Measurements from ENCODE around the gene NECAB3.

The NECAB3 gene

GRCh38 chr20:33670715-33671499, 3.3 kb downstream of the NECAB3 start:
- Histone ChIP-seq H3K4me3 (ENCODE audit: insufficient read depth, low read depth, low read length, poor library complexity, severe bottlenecking) (no peak overlapping the region), H3K27ac (ENCODE audit: insufficient read depth, low read length, poor library complexity, severe bottlenecking) (no peak overlapping the region), H3K27me3 (replicated peaks; ENCODE audit: control insufficient read depth, insufficient read depth, low read length, poor library complexity, severe bottlenecking) (no peaks in the 10 kb centered on the region), H3K9me3 (ENCODE audit: control insufficient read depth, low read length) (no peaks in the 10 kb centered on the region), H3K36me3 (ENCODE audit: control insufficient read depth, insufficient read depth, low read length) (no peaks in the 10 kb centered on the region), H3K4me1 (ENCODE audit: control insufficient read depth, insufficient read depth, low read length, poor library complexity, severe bottlenecking) (peaks cover 29% of the 10 kb centered on the region)
- DNase-seq, result no peak

DNA sequence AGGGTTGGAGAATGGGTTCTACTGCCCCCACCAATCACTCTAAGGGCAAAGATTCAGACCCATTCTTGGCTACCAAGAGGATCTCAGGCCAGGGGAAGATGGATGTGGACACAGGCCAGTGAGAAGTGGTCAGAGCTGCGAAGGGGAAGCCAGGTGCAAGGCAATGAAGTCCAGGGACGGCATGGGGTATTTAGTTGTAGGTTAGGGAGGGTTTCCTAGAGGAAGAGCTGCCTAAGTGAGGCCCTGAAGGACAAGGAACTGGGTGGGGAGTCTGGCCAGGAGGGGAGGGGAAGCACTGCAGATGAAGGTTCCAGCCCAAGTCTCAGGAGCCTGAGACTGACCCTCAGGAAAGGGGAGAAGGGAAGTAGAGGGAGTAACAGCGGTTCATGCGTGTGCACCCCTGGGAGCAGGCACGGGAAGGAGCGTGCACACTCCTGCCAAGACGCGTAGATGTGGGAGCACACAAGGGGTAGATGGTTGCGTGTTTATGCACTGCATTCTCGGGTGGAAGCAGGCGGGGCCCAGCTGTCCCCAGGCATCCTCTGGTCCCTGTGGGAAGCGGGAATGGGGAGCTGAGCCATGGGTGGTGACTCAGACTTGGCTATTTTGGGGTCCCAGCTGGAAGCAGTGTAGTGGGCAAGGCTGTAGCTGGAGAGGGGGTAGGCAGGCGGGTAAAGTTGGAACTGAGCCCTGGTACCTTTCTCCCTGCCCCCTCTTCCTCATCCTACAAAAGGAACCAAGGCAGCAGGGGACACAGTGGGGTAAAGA, 4.2 kb downstream of the NECAB3 start:
- H3K4me3 ChIP-seq (ENCODE audit: insufficient read depth, low read depth, low read length, poor library complexity, severe bottlenecking), result no peak overlapping the region
- H3K27me3 ChIP-seq (replicated peaks; ENCODE audit: control insufficient read depth, insufficient read depth, low read length, poor library complexity, severe bottlenecking), result no peaks in the 10 kb centered on the region
- no peaks in the 10 kb centered on the region for H3K9me3 ChIP-seq (ENCODE audit: control insufficient read depth, low read length)
- H3K4me1 ChIP-seq (ENCODE audit: control insufficient read depth, insufficient read depth, low read length, poor library complexity, severe bottlenecking), result peaks cover 29% of the 10 kb centered on the region
- DNase-seq, result no peak
- no peak overlapping the region for H3K27ac ChIP-seq (ENCODE audit: insufficient read depth, low read length, poor library complexity, severe bottlenecking)
- H3K36me3 ChIP-seq (ENCODE audit: control insufficient read depth, insufficient read depth, low read length), result no peaks in the 10 kb centered on the region

GRCh38 chr20:33669224-33669623, 5.0 kb downstream of the NECAB3 start:
- Histone ChIP-seq H3K9me3 (ENCODE audit: control insufficient read depth, low read length) (no peaks in the 10 kb centered on the region), H3K27me3 (replicated peaks; ENCODE audit: control insufficient read depth, insufficient read depth, low read length, poor library complexity, severe bottlenecking) (no peaks in the 10 kb centered on the region), H3K4me3 (ENCODE audit: insufficient read depth, low read depth, low read length, poor library complexity, severe bottlenecking) (no peak overlapping the region), H3K4me1 (ENCODE audit: control insufficient read depth, insufficient read depth, low read length, poor library complexity, severe bottlenecking) (peaks cover 35% of the 10 kb centered on the region), H3K27ac (ENCODE audit: insufficient read depth, low read length, poor library complexity, severe bottlenecking) (no peak overlapping the region), H3K36me3 (ENCODE audit: control insufficient read depth, insufficient read depth, low read length) (no peaks in the 10 kb centered on the region)
- no peak for DNase-seq

- no peak overlapping the region for H3K27ac ChIP-seq (ENCODE audit: insufficient read depth, low read length, poor library complexity, severe bottlenecking)
Measured at GRCh38 chr20:33668466-33669155, 5.6 kb downstream of the NECAB3 start.

DNA sequence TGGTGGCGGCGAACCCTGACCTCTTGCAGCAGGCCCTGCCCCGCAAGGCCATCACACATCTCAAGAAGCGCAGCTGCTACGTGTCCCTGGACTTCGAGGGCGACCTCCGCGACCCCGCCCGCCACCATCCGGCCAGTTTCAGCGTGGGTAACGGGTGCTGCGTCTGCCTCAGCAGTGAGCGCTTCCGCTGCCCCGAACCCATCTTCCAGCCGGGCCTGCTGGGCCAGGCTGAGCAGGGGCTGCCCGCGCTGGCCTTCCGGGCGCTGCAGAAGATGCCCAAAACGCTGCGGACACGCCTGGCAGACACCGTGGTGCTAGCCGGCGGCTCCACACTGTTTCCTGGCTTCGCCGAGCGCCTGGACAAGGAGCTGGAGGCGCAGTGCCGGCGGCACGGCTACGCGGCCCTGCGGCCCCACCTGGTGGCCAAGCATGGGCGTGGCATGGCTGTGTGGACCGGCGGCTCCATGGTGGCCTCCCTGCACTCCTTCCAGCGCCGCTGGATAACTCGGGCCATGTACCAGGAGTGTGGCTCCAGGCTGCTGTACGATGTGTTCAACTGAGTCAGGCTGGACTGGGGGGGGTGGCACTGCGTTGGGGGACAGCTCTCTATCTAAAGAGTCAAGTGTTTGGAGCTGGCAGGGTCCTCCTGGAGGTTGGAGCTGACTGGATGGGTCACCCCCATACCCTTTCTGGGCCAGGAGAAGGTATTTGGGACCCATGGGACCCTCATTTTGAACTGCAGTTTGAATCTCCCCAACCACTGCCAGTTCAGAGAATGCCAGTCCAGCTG, 6.4 kb downstream of the NECAB3 start:
- H3K27ac ChIP-seq (ENCODE audit: insufficient read depth, low read length, poor library complexity, severe bottlenecking), result peak overlapping the region; percentile 64
- H3K4me1 ChIP-seq (ENCODE audit: control insufficient read depth, insufficient read depth, low read length, poor library complexity, severe bottlenecking), result peaks cover 37% of the 10 kb centered on the region

More at GRCh38 chr20:33668466-33669155, 5.6 kb downstream of the NECAB3 start:
- no peak for DNase-seq
- no peaks in the 10 kb centered on the region for H3K36me3 ChIP-seq (ENCODE audit: control insufficient read depth, insufficient read depth, low read length)
- H3K27me3 ChIP-seq (replicated peaks; ENCODE audit: control insufficient read depth, insufficient read depth, low read length, poor library complexity, severe bottlenecking), result no peaks in the 10 kb centered on the region
- no peaks in the 10 kb centered on the region for H3K9me3 ChIP-seq (ENCODE audit: control insufficient read depth, low read length)
- peaks cover 38% of the 10 kb centered on the region for H3K4me1 ChIP-seq (ENCODE audit: control insufficient read depth, insufficient read depth, low read length, poor library complexity, severe bottlenecking)
- no peak overlapping the region for H3K4me3 ChIP-seq (ENCODE audit: insufficient read depth, low read depth, low read length, poor library complexity, severe bottlenecking)

GRCh38 chr20:33667245-33667675, 7.0 kb downstream of the NECAB3 start:
- H3K9me3 ChIP-seq (ENCODE audit: control insufficient read depth, low read length), result no peaks in the 10 kb centered on the region
- H3K27me3 ChIP-seq (replicated peaks; ENCODE audit: control insufficient read depth, insufficient read depth, low read length, poor library complexity, severe bottlenecking), result no peaks in the 10 kb centered on the region
- DNase-seq, result peak; percentile 19 to 51 (median 29)
- H3K4me1 ChIP-seq (ENCODE audit: control insufficient read depth, insufficient read depth, low read length, poor library complexity, severe bottlenecking), result peaks cover 40% of the 10 kb centered on the region
- peak overlapping the region; percentile 64 for H3K27ac ChIP-seq (ENCODE audit: insufficient read depth, low read length, poor library complexity, severe bottlenecking)
- peak overlapping the region; percentile 68 for H3K4me3 ChIP-seq (ENCODE audit: insufficient read depth, low read depth, low read length, poor library complexity, severe bottlenecking)
- no peaks in the 10 kb centered on the region for H3K36me3 ChIP-seq (ENCODE audit: control insufficient read depth, insufficient read depth, low read length)

More for the DNA sequence above, 6.4 kb downstream of the NECAB3 start:
- DNase-seq, result peak; percentile 59 to 67 (median 62)
- Histone ChIP-seq H3K36me3 (ENCODE audit: control insufficient read depth, insufficient read depth, low read length) (no peaks in the 10 kb centered on the region), H3K4me3 (ENCODE audit: insufficient read depth, low read depth, low read length, poor library complexity, severe bottlenecking) (peak overlapping the region; percentile 68), H3K9me3 (ENCODE audit: control insufficient read depth, low read length) (no peaks in the 10 kb centered on the region), H3K27me3 (replicated peaks; ENCODE audit: control insufficient read depth, insufficient read depth, low read length, poor library complexity, severe bottlenecking) (no peaks in the 10 kb centered on the region)

- Histone ChIP-seq H3K27me3 (replicated peaks; ENCODE audit: control insufficient read depth, insufficient read depth, low read length, poor library complexity, severe bottlenecking) (no peaks in the 10 kb centered on the region), H3K27ac (ENCODE audit: insufficient read depth, low read length, poor library complexity, severe bottlenecking) (peak within 1 kb of the TSS; percentile 64), H3K9me3 (ENCODE audit: control insufficient read depth, low read length) (no peaks in the 10 kb centered on the region), H3K4me1 (ENCODE audit: control insufficient read depth, insufficient read depth, low read length, poor library complexity, severe bottlenecking) (peaks cover 40% of the 10 kb centered on the region), H3K36me3 (ENCODE audit: control insufficient read depth, insufficient read depth, low read length) (no peaks in the 10 kb centered on the region), H3K4me3 (ENCODE audit: insufficient read depth, low read depth, low read length, poor library complexity, severe bottlenecking) (peak within 1 kb of the TSS; percentile 68)
- DNase-seq, result peak; percentile 71 to 82 (median 76)
Measured at GRCh38 chr20:33666293-33667244, 7.7 kb downstream of the NECAB3 start, which contains the start of gene ACTL10. ACTL10 (plus strand) TSS chr20:33666943; CDS start chr20:33667498, 555 bp downstream.

GRCh38 chr20:33664762-33665144, 9.5 kb downstream of the NECAB3 start:
- H3K27me3 ChIP-seq (replicated peaks; ENCODE audit: control insufficient read depth, insufficient read depth, low read length, poor library complexity, severe bottlenecking), result no peaks in the 10 kb centered on the region
- H3K36me3 ChIP-seq (ENCODE audit: control insufficient read depth, insufficient read depth, low read length), result no peaks in the 10 kb centered on the region
- peak overlapping the region; percentile 82 for H3K27ac ChIP-seq (ENCODE audit: insufficient read depth, low read length, poor library complexity, severe bottlenecking)
- H3K4me1 ChIP-seq (ENCODE audit: control insufficient read depth, insufficient read depth, low read length, poor library complexity, severe bottlenecking), result peaks cover 40% of the 10 kb centered on the region
- no peak for DNase-seq
- no peak overlapping the region for H3K4me3 ChIP-seq (ENCODE audit: insufficient read depth, low read depth, low read length, poor library complexity, severe bottlenecking)
- H3K9me3 ChIP-seq (ENCODE audit: control insufficient read depth, low read length), result no peaks in the 10 kb centered on the region

Measured in effector memory CD4-positive, alpha-beta T cell (primary cell).